Lung (tissue), 10 donors: Measurements from ENCODE around the gene BRD9. TPM values are rescaled to one million over a fixed set of nuclear protein-coding genes. Genes with fewer than 3 reads are reported as not detected.
"Not testable (repeated sequence)": the region's sequence is repeated elsewhere in the genome, so short reads cannot be mapped to it uniquely, and the experiment has no call there.

Source experiments
- ATAC-seq: fragments of 200-7000 bp; cut with Tn5 transposase; one replicate; pipeline ENCODE4 v1.9.1; 2020; ENCODE audit warnings: moderate number of reproducible peaks; ENCODE audit not compliant: insufficient read depth, low FRiP score
- DNase-seq, 3 donors: peaks; one replicate each; pipeline ENCODE4 v3.0.0-alpha.2; 2013 to 2017
- H3K27ac ChIP-seq, 2 donors: one replicate each; pipeline ENCODE4 v1.5.1; 2013; ENCODE audit warnings: mild to moderate bottlenecking in 2 of 2, moderate library complexity in 2 of 2, control low read depth in 1 of 2, inconsistent platforms in 1 of 2, low read depth in 1 of 2, low read length in 1 of 2
- H3K27me3 ChIP-seq, 3 donors: one replicate each; pipeline ENCODE4 v1.5.1; 2013; ENCODE audit warnings: low read length in 2 of 3; ENCODE audit not compliant: control insufficient read depth in 3 of 3, insufficient read depth in 3 of 3
- H3K36me3 ChIP-seq, 4 donors: one replicate each; pipeline ENCODE4 v1.5.1; 2013; ENCODE audit warnings: low read length in 4 of 4, mild to moderate bottlenecking in 1 of 4, moderate library complexity in 1 of 4; ENCODE audit not compliant: control insufficient read depth in 4 of 4, insufficient read depth in 4 of 4
- H3K4me1 ChIP-seq, 5 donors: one replicate each; pipeline ENCODE4 v1.5.1; 2013; ENCODE audit warnings: low read length in 5 of 5, mild to moderate bottlenecking in 2 of 5, moderate library complexity in 1 of 5; ENCODE audit not compliant: control insufficient read depth in 5 of 5, insufficient read depth in 5 of 5
- H3K4me3 ChIP-seq: one replicate; pipeline ENCODE4 v1.5.1; 2013; ENCODE audit warnings: mild to moderate bottlenecking, control low read depth, moderate library complexity
- H3K9ac ChIP-seq, 2 donors: one replicate each; pipeline ENCODE4 v1.5.1; 2013; ENCODE audit warnings: low read length in 2 of 2, control low read depth in 1 of 2; ENCODE audit not compliant: insufficient read depth in 1 of 2
- H3K9me3 ChIP-seq, 4 donors: one replicate each; pipeline ENCODE4 v1.5.1; 2013; ENCODE audit warnings: low read length in 3 of 4, mild to moderate bottlenecking in 1 of 4, moderate library complexity in 1 of 4; ENCODE audit not compliant: control insufficient read depth in 4 of 4, insufficient read depth in 3 of 4
- WGBS, 2 donors: extraction: QIAGEN DNeasy Blood & Tissue Kit; methylation state at CpG; one replicate each; pipeline ENCODE4 v1.1.7; 2013; 5-methylcytosine and 5-hydroxymethylcytosine counted together
- polyA plus RNA-seq, 2 donors: library from polyadenylated mRNA; stranded (reverse); fragments of 200-250 nt; gene quantifications; one replicate each; pipeline ENCODE4 v1.2.1, GENCODE V29; 2013
- total RNA-seq, 2 donors: library from RNA; depleted of rRNA in 1 of 2; stranded (reverse); fragments of >200 nt in 1 of 2; gene quantifications; one replicate each; pipeline ENCODE4 v1.2.1, GENCODE V29; 2014 to 2021
- donor health status: Bipolar disorder and iron deficiency.
- donor health status: healthy.
- donor health status: DM: yes; HTN: yes; CAD: no.

Gene BRD9
- total and polyA plus RNA-seq, 4 donors = 24.3 to 69.7 (median 37.3) TPM

- not testable (repeated sequence) for H3K4me1 ChIP-seq, ATAC-seq, H3K36me3 ChIP-seq, H3K27me3 ChIP-seq, H3K9me3 ChIP-seq, DNase-seq, H3K27ac ChIP-seq, H3K4me3 ChIP-seq, H3K9ac ChIP-seq
- 86 to 94% methylated on average over 21 of the region's 21 CpGs for WGBS, 2 donors
Observed at GRCh38 chr5:840118-840973, 52.3 kb downstream of the BRD9 start.

- not testable (repeated sequence) for H3K4me1 ChIP-seq, DNase-seq, H3K36me3 ChIP-seq, H3K27me3 ChIP-seq, H3K9me3 ChIP-seq, H3K4me3 ChIP-seq, ATAC-seq, H3K27ac ChIP-seq, H3K9ac ChIP-seq
- 82 to 86% methylated on average over 10 of the region's 10 CpGs for WGBS, 2 donors
Observed at GRCh38 chr5:838431-838851, 54.2 kb downstream of the BRD9 start.

- not testable (repeated sequence) for H3K36me3 ChIP-seq, H3K9ac ChIP-seq, H3K9me3 ChIP-seq, H3K27ac ChIP-seq, H3K4me1 ChIP-seq, ATAC-seq, H3K27me3 ChIP-seq, H3K4me3 ChIP-seq, DNase-seq
- WGBS, 2 donors = 94 to 95% methylated on average over 14 of the region's 14 CpGs
Observed at GRCh38 chr5:837621-838121, 54.9 kb downstream of the BRD9 start.

GRCh38 chr5:835933-836612, 56.5 kb downstream of the BRD9 start:
- not testable (repeated sequence) for H3K36me3 ChIP-seq, H3K4me3 ChIP-seq, H3K27ac ChIP-seq, H3K9ac ChIP-seq, H3K4me1 ChIP-seq, H3K9me3 ChIP-seq, DNase-seq, ATAC-seq, H3K27me3 ChIP-seq
- 54 to 57% methylated on average over 7 of the region's 7 CpGs for WGBS, 2 donors

- not testable (repeated sequence) for H3K4me1 ChIP-seq, ATAC-seq, H3K9ac ChIP-seq, H3K36me3 ChIP-seq, H3K4me3 ChIP-seq, DNase-seq, H3K9me3 ChIP-seq, H3K27ac ChIP-seq, H3K27me3 ChIP-seq
- 70 to 82% methylated on average over 2 of the region's 2 CpGs for WGBS, 2 donors
Observed at GRCh38 chr5:834013-834412, 58.6 kb downstream of the BRD9 start.

- not testable (repeated sequence) for H3K9ac ChIP-seq, H3K27ac ChIP-seq, DNase-seq, H3K4me1 ChIP-seq, H3K27me3 ChIP-seq, ATAC-seq, H3K9me3 ChIP-seq, H3K4me3 ChIP-seq, H3K36me3 ChIP-seq
- WGBS, 2 donors = 94 to 95% methylated on average over 16 to 17 of the region's 19 CpGs
Observed at GRCh38 chr5:828194-828593, 64.4 kb downstream of the BRD9 start.

GRCh38 chr5:825544-825943, 67.1 kb downstream of the BRD9 start:
- H3K4me3 ChIP-seq, H3K4me1 ChIP-seq, H3K9ac ChIP-seq, H3K36me3 ChIP-seq, H3K9me3 ChIP-seq, H3K27me3 ChIP-seq, ATAC-seq, DNase-seq, H3K27ac ChIP-seq: not testable (repeated sequence)
- WGBS, 2 donors = 40 to 78% methylated on average over 1 of the region's 1 CpG
